OCI-M2 (cell line): ENCODE measurements around the gene CD207.

Experiments used
- DNase-seq: peaks from one replicate; lab custom pipeline; 2025; ENCODE audit not compliant: unreplicated experiment; lab: John Stamatoyannopoulos, UW

CD207 gene

DNA sequence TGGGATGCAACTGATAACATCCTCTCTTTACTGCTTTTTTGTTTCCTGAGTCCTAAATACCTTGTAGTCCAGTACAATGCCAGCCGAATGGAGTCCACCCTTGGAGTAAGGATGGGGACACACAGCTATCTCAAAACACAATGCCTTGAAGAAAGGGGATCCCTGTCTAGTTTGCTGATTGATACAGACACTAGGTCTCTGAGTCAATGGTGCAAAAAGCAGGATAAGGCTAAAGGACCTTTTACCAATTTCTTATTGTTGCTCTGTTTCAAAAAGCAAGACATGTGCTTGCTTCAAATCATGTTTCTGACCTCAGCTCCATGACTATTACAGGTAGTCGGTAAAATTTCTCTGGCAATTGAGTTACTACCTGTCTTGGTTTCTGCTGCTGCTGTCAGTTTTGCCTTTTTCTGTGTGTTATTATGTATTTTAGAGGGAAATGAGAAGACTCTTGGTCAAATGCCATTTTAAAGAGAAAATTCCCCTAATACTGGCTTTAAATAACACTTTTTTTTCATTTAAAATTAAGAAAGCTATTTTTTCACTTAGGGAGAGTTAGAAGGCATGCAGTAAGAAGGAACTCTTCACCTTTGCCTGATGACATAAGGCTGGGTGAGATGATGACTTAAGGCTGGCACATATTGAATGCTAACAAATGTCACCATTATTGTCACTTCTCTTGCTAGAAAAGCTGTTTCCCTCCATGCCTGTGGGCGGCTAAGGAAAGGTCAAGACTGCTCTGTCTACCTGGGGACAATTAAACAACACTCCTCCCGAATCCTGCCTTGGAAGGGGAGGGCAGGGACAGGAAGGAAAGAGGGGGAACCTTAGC, 40.2 kb downstream of the CD207 start:
- DNase-seq: no peak

DNA sequence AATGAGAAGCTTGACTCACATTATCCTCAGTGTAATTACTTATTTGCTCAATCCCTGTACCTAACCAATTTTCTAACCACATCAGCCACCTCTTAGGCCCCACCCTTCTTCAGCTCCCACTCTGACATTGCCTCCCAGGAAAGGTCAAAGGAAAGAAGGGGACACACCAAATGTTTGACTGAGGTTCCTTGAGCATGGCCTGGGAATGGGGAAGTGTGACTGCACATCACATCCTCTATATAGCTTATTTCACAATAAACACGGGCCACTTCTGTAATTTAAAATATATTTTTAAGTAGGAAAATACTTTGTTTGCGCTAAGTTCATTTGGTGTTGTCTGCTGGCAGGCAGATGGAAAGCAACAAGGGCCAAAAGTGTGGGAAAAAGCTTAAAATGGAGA, 42.2 kb downstream of the CD207 start:
- no peak for DNase-seq

DNA sequence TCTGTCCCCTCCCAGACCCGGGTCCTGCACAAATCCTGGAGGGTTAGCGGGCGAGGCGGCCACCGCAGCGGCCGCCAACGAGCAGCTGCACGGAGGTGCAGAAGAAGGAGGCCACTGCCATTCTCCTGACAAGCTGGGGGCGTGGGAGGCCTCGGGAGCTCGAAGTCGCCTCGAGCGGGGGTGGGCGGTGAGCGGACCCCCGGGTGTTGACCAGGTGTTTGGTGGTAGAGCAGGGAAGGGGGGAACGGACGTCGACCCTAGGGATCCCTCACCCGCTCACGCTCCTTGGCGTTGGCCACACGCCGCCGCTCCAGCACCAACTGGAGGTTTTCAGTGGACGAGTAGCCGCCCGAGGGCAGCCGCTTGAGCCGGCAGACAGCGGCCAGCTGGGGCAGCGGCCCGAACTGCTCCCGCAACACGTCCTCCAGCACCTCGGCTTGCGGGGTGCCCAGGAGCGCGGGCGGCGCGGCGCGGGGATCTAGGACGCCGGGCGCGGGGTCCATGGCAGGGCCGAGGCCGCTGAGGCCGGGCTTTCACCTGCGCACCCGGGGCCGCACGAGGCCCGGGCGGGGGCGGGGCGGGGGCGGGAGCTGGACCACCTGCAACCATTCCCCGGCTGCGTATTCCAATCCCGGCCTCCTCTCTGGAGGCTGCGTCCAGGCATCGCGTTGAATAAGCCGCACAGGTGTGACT, 45.3 kb downstream of the CD207 start, which contains the start of gene FIGLA:
Gene FIGLA, minus strand, starts transcription at position 508 of the 693 bp plus-strand sequence. Its CDS starts 5 bp downstream, at position 503.
- DNase-seq: no peak

DNA sequence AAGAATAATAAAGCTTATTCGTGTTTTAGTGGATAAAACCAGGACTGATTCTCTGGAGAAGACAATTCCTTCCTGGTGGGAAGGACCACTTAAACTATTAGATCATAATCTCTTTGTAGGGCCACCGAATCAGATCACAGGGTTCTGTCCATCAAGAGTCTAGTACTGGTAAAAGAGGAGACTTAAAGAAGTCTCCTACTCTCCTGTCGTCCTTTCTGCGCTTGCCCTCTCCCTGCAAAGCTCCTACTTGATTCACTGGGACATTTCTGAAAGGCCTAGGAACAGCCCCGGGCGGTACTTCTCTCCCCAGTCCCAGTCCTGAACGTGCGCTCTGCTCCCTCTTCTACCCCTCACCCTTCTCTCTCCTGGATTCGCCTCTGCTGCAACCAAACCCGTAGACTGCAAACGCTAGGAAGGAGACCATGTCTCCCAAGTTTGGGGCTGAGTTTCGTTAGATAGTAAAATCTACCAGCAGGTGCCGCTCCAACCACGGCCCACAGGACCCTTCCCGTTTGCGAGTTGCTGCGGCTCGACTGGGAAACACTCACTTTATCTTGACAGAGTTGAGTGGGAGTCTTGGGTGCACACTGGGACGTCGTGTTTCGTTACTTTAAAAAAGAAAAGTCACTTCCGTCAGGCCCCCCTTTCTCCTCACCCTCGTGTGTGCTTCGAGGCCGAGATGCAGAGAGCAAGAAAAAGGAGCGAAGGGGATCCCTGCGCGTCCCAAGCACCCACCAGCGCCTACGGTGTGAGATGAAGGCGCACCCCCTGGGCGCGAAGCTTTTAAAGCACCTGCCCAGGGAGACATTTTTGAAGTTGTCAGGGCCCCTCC, 46.1 kb downstream of the CD207 start:
- no peak for DNase-seq

DNA sequence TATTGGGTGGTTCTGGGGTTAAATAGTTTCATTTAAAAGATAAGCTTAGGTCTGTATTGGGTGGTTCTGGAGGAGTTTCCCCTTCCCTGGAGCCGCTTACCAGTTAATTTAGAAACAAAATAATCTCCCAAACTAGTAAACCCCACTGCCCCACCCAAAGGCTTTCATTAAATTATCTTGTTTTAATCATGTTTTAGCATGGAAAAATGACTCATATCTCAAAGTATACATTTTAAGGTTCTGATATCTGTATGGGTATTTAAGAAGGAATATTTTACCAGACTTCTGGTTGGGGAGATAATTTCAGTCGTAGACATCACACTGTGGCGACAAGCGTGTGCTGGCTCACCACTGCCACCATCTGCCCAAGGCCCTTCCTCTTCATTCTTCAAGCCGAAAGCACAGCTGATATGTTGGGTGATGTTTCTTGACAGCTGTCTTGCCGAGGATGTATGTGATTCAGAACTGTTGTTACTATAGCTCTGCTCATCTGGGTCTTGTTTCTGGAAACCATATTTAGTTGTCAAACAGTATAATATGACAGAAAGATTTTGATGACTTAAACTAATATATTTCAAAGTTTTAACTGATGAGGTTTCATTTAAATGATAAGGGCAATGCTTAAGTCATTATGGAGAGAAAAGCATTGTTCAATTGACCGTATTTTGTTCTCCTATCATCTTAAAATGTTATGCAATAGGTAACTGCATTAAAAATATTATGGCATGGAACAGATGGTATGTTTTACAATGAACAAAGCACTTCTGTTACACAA, 50.3 kb downstream of the CD207 start:
- no peak for DNase-seq

DNA sequence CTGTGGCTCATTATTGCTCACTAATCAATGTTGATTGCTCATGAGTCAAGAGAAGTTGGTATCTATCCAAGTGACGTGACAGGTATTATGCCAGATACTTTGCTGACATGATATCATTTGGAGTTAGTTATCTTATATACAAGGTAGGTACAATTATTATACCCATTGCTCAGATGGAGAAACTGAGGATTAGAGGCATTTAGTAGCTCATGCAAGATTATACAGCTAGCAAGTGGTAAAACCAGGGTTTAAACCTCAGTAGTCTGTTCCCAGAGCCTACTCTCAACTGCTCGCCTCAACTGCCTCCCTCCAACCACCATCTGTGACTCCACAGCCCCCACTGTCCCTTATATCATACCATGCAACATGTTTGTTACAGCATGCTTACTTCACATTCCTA, 51.3 kb downstream of the CD207 start:
- DNase-seq: no peak
